NK-92 (cell line): ENCODE measurements around the gene RANBP6.
A peak's percentile ranks its signal among the peaks of the same experiment; 100 is the strongest.
"Not testable (repeated sequence)": the region's sequence is repeated elsewhere in the genome, so short reads cannot be mapped to it uniquely, and the experiment has no call there.

Experiments
- DNase-seq: peaks from one replicate; lab custom pipeline; 2025; ENCODE audit not compliant: unreplicated experiment; lab: John Stamatoyannopoulos, UW

RANBP6 gene

GRCh38 chr9:6015278-6016157, at the start of gene RANBP6:
TSS of gene RANBP6 (minus strand) at chr9:6015624. CDS start at chr9:6015607, 17 bp downstream.
- DNase-seq: peak; percentile 14

- not testable (repeated sequence) for DNase-seq
Observed at GRCh38 chr9:6063146-6063545, 47.7 kb upstream of the RANBP6 start.

GRCh38 chr9:6055666-6056065, 40.2 kb upstream of the RANBP6 start:
- no peak for DNase-seq

GRCh38 chr9:6055216-6055615, 39.8 kb upstream of the RANBP6 start:
- no peak for DNase-seq

GRCh38 chr9:6054280-6055099, 39.1 kb upstream of the RANBP6 start:
- DNase-seq: no peak

GRCh38 chr9:6052293-6052919, 37.0 kb upstream of the RANBP6 start:
- DNase-seq: no peak

GRCh38 chr9:6051511-6051950, 36.1 kb upstream of the RANBP6 start:
- no peak for DNase-seq

GRCh38 chr9:6049798-6050197, 34.4 kb upstream of the RANBP6 start:
- no peak for DNase-seq

GRCh38 chr9:6048039-6048438, 32.6 kb upstream of the RANBP6 start:
- DNase-seq: no peak

- DNase-seq: no peak
Observed at GRCh38 chr9:6047020-6047419, 31.6 kb upstream of the RANBP6 start.

- no peak for DNase-seq
Observed at GRCh38 chr9:6045364-6045763, 29.9 kb upstream of the RANBP6 start.

GRCh38 chr9:6040077-6040476, 24.7 kb upstream of the RANBP6 start:
- no peak for DNase-seq

GRCh38 chr9:6036391-6036790, 21.0 kb upstream of the RANBP6 start:
- DNase-seq: no peak

- no peak for DNase-seq
Observed at GRCh38 chr9:6034954-6035353, 19.5 kb upstream of the RANBP6 start.

- no peak for DNase-seq
Observed at GRCh38 chr9:6029604-6030274, 14.3 kb upstream of the RANBP6 start.

GRCh38 chr9:6024035-6024554, 8.7 kb upstream of the RANBP6 start:
- no peak for DNase-seq

- not testable (repeated sequence) for DNase-seq
Observed at GRCh38 chr9:6016975-6017374, 1.6 kb upstream of the RANBP6 start.

- no peak for DNase-seq
Observed at GRCh38 chr9:6014670-6015270, 654 bp downstream of the RANBP6 start.

- DNase-seq: peak; percentile 91
Observed at GRCh38 chr9:6008169-6008979, 7.0 kb downstream of the RANBP6 start.
